ENCODE results near the gene DENND4C. TPM values are rescaled to one million over a fixed set of nuclear protein-coding genes. Genes with fewer than 3 reads are reported as not detected.
"Not testable (repeated sequence)": the region's sequence is repeated elsewhere in the genome, so short reads cannot be mapped to it uniquely, and the experiment has no call there.

Gene DENND4C
- total RNA-seq, 1 donor from 2014 or later = 22.8 TPM

DNA sequence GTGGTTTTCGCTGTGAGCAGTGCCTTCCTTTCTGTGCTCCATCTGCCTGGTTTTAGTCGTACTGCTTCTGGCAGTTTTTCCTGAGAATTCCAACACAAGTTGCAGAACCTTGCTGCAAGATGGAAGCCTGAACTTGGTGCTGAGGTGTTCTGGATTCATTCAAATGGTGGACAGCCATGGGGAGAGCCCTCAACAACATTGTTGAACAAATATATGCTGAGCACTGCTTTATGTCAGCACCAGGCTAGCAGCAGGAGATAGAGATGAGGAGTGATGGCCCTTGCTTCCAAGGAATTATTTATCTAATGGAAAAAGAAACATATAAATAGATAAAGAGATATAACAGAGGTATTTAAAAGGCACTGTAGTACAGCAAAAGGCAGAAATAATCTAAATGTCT, 156.8 kb downstream of the DENND4C start:
- ATAC-seq (no peak), DNase-seq (no peak)
- intact Hi-C loops (cut with micrococcal nuclease) = no loop called here

DNA sequence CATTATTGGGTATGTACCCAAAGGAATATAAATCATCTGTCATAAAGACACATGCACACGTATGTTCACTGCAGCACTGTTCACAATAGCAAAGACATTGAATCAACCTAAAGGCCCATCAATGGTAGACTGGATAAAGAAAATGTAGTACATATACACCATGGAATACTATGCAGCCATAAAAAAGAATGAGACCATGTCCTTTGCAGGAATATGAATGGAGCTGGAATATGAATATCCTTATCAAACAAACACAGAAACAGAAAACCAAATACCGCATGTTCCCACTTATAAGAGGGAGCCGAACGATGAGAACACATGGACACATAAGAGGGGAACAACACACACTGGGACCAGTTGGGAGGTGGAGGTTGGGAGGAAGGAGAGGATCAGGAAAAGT, 159.0 kb downstream of the DENND4C start:
- ATAC-seq; DNase-seq; intact Hi-C loops (cut with micrococcal nuclease): not testable (repeated sequence)

DNA sequence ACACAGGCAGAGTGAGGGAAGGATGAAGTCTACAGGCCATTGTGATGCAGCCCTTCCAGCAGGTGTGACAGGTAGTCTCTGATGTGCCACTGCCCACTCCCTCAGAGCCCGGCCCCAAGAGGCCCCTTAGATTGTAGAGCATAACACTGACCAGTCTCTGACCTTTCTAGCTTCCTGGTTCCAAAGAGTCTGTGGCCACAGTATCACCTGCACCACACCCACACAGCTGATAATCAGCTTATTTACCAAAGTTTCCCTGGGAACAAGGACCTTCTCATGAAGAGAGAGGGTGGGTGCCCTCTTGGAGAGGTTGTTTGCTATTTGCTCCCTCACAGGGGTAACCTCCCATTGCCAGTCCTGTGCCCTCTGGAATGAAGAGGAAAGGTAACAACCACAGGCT, 167.4 kb downstream of the DENND4C start:
- ATAC-seq (no peak), DNase-seq (no peak)
- intact Hi-C loops (cut with micrococcal nuclease) = no loop called here

DNA sequence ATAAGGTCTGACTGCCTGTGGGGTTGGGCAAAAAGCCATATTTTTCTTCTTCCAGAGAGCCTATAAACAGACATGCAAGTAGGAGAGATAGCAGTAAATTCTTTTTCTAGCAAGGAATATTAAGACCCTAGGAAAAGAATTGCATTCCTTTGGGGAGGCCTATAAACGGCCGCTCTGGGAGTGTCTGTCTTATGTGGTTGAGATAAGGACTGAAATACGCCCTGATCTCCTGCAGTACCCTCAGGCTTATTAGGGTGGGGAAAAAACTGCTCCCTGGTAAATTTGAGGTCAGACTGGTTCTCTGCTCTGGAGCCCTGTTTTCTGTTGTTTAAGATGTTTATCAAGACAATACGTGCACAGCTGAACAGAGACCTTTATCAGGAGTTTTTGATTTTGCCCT, 172.7 kb downstream of the DENND4C start:
- not testable (repeated sequence) for ATAC-seq, DNase-seq
- intact Hi-C loops (cut with micrococcal nuclease) = loop anchor here (10.0 kb wide), 1 partner anchor 58 kb away; no protein-coding TSS in a partner anchor

DNA sequence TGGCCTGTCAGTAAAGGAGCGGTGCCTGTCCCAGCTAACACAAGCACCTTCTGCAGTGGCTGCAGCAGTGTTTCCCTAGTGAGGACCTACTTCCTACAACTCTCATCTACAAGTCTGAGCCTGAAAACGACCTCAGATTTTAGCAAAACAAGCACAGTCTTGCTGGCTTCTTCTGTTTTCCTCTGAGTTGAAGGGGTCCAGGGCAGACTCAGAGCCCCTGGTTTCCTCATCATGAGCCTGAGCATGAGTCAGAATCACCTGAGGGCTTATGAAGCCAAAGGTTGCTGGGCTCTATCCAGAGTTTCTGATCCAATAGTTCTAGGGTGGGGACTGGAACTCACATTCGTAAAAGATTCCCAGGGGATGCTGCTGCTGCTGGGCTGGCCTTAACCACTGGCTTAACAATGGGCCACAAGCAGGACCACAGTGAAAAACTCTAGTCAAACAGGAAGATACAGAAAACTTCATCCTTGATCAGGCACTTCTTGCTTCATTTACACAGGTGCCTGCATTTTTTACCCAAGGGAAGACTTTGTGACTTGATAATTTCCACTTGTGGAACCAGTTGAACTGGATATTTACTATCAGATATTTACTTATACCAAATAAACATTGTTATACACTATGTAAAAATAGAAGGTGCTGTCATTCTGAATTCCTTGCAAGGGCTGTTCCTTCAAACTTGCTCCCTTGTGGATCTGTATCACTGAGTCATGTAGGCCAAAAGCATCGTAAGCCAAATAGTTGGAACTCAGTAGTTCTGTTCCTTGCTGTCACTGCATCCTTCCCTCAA, 174.0 kb downstream of the DENND4C start:
- DNase-seq (no peak), ATAC-seq (no peak)
- intact Hi-C loops (cut with micrococcal nuclease) = loop anchor here (10.0 kb wide), 1 partner anchor 60 kb away; no protein-coding TSS in a partner anchor

DNA sequence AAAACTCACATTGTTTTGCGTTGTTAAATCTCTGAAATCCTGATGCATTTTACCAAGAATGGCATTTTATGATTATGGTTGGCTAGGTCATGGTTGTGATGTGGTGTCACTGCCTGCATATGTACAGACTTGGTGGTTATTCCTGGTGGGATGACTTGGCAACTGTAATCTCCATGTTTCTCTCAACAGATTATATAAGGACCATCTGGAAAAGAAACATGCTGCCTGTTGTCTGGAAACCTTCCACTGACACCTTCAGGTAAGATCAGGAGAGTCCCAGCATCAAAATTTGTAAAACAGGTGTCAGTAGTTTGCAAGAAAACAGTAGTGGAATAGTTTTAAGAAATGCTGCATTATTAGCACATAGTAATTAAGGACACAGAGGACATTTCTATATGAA, 175.3 kb downstream of the DENND4C start:
- DNase-seq (no peak), ATAC-seq (no peak)
- intact Hi-C loops (cut with micrococcal nuclease) = loop anchor here (10.0 kb wide), 1 partner anchor 61 kb away; no protein-coding TSS in a partner anchor

DNA sequence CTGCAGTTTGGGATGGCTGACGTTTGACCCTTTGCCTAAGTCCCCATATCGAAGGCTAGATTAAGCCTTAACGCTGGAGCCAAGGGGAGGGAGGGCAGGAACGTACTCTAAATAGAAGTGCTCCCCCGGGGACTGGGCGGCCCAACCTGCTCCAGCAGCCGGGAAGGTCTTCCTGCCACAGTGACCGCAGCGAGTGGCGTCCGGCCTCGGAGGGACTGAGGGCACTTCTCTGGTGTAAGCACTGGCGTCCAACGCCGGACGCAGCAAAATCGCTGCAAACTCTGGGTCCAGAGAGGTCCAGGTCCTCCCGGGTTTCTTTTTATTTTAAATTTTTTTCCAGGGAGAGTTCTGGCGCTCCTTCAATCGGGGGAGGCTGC, 177.8 kb downstream of the DENND4C start:
- intact Hi-C loops (cut with micrococcal nuclease) = loop anchor here (10.0 kb wide), 1 partner anchor 64 kb away; no protein-coding TSS in a partner anchor
- peak; percentile 80 for DNase-seq
- ATAC-seq = peak; percentile 68

DNA sequence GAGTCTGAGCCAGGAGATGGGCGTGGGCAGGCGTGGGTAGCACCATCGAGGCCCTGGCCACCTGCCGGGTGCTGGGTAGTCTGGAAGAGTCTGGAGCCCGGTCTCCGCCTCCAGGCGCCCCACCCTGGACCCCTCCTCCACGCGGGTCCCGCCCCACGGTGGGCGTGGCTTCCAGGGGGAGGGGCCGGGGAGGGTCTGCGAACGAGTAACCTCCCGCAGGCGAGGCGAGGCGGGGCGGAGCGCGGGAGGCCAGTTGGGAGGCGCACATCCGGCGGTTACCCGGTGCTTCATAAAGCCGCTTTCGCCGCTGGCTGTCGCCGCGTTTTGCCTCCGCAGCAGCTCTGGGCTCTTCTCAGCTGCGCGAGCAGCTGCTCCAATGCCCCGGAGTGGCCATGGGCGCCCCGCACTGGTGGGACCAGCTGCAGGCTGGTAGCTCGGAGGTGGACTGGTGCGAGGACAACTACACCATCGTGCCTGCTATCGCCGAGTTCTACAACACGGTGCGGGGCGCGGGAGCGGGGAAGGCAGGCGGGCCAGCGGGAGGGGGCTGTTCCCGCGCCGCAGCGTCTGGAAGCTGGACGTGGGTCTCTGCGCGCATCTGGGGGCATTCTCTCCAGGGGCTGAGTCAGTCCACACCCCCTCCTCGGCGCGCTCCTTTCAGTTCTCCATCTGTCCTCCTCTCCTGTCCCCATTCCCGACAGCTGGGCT, 178.4 kb downstream of the DENND4C start, which contains the start of gene ACER2:
Gene ACER2 (plus strand): TSS at position 317 of the 708 bp plus-strand sequence. CDS start 76 bp downstream, at position 393.
- peak; percentile 98 for DNase-seq
- intact Hi-C loops (cut with micrococcal nuclease) = loop anchor here (10.0 kb wide), 1 partner anchor 64 kb away; no protein-coding TSS in a partner anchor

DNA sequence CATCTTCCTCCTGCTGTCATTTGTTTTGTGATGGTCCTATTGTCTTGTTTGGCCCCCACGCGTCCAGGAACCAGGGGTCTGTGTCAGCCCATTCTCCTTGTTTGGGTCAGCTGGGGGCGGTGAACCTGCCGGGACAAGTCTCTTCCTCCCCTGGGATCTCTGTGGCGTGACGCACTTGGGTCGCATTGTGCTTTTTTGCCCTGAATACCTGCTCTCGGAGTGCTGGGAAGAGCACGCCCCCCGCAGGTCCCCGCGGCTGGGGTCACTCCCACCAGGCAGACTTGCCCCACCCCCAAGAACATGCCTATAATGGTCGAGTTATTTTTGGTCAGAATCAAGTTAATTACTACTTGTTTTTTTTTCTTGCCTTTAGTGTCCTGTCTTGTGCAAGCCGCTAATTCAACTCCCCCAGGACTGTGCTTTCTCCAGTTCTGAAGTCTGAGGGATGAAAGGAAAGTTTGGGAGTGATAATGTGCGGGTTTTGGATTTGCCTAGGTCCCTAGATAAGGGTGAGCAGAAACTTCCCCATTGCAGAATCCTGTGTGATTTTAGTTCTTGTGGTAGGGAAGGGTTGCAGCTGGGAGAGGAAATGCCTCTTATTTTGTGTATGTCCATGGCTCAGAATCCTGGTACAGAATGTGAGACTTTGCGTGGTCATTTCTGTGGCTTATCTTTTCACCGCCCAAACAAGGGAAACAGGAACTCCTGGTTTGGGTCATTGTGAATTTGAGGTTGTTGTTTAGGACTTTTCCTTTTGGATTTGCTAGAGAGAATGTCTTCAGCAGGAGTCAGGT, 179.1 kb downstream of the DENND4C start:
- peak; percentile 53 for DNase-seq
- ATAC-seq = peak; percentile 31
- intact Hi-C loops (cut with micrococcal nuclease) = loop anchor here (10.0 kb wide), 1 partner anchor 65 kb away; no protein-coding TSS in a partner anchor

More for the DNA sequence above, 178.4 kb downstream of the DENND4C start, which contains the start of gene ACER2:
- peak; percentile 99 for ATAC-seq

DNA sequence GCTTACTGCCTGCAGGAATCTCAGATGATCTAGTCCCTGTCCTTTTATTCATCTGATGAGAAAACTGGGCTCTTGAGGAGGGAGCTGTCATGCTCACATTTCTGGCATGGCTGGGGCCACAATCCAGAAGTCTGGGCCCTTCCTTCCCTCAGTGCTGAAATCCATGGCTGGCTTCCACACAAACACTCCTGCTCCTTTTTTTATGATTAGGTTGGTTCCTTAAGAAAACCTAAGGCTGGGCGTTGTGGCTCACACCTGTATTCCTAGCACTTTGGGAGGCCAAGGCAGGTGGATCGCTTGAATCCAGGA, 179.7 kb downstream of the DENND4C start:
- intact Hi-C loops (cut with micrococcal nuclease) = no loop called here
- ATAC-seq = no peak
- DNase-seq = no peak

DNA sequence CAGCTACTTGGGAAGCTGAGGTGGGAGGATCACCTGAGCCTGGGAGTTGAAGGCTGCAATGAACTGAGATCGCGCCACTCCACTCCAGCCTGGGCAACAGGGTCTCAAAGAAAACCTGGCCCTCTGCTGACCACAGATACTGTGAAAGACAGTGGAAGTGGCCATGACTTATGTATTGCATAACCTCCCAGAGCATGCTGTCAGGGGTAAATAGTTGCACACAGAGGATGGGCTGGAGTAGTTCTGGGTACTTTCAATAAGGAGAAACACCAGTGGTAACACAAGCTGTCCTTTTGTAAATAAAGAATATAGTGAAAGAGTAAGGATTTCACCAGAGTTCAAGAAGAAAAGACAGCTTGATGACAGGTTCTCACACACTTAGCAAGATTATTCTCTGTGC, 180.1 kb downstream of the DENND4C start:
- ATAC-seq (no peak), DNase-seq (no peak)
- intact Hi-C loops (cut with micrococcal nuclease) = no loop called here

DNA sequence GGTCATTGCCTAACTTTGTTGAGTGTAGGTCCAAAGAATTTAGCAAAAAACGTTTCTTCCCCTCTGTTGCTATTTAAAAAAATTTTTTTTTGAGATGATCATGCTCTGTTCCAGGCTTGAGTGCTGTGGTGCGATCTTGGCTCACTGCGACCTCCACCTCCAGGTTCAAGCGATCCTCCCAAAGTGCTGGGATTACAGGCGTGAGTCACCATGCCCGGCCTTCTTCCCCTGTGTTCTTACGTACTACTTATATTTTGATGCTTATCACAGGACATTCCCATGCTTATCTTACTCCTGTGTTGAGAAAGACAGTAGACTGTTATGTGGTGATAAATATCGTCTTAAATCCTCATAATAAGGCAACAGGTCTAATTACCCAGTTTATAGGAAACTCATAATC, 180.8 kb downstream of the DENND4C start:
- no peak for ATAC-seq
- DNase-seq = no peak
- intact Hi-C loops (cut with micrococcal nuclease) = no loop called here

DNA sequence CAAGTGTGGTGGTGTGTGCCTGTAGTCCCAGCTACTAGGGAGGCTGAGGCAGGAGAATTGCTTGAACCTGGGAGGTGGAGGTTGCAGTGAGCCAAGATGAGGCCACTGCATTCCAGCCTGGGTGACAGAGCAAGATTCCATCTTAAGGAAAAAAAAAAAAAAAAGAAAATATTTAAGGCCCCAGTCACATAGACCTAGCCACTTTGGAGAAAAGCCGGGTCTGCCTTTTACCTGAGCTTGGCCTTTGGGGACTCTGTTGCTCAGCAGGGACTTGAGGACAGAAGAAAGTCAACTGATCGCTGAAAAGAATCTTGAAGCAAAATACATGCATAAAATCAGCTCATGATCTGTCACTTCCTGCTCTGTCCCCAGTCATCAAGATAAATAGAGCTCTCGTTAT, 183.0 kb downstream of the DENND4C start:
- DNase-seq; ATAC-seq; intact Hi-C loops (cut with micrococcal nuclease): not testable (repeated sequence)

DNA sequence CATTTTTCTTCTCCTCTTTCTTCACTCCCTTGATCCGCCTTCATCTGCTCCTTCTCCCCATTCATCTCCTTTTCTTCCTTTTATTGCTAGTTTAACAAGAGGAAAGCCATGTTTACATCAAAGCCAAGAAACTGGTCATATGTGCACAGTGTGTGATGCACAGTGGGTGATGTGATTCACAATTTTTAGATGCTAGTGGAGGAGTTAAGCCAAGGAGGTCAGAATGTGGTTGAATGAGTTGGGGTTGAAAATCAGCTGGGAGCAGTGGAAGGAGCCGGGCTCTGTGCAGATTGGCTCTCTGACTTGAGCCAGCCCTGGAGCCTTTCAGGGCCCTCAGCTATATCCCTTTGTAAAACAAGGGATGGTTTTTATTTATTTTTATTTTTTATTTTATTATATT, 185.7 kb downstream of the DENND4C start:
- no peak for ATAC-seq
- DNase-seq = no peak

DNA sequence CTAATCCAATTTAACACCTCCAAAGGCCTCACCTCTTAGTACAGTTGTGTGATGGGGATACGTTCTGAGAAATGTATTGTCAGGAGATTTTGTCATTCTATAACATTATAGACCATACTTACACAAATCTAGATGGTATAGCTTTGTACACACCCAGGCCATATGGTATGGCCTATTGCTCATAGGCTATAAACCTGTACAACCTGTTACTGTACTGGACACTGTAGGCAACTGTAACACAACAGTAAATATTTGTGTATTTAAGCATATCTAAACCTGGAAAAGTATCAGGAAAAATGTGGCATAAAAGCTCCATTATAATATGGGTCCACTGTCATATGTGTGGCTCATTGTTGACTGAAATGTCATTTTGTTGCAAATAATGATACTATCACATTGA, 190.4 kb downstream of the DENND4C start:
- intact Hi-C loops (cut with micrococcal nuclease) = no loop called here
- ATAC-seq = no peak
- DNase-seq = no peak

More for the DNA sequence above, 185.7 kb downstream of the DENND4C start:
- intact Hi-C loops (cut with micrococcal nuclease) = no loop called here
